A673 (cell line): ENCODE data around the gene BABAM2.

Experiments used
- EZH2 ChIP-seq: fragments of 200-600 bp; sonication (generic); IDR thresholded peaks from 2 replicates; pipeline ENCODE4 v1.6.1; 2017; ENCODE audit warnings: borderline replicate concordance, low read depth, mild to moderate bottlenecking, mixed read lengths, antibody characterized with exemption, low read length; ENCODE audit not compliant: poor library complexity, severe bottlenecking
- TF ChIP-seq, protein P1 (sequence below): fragments of 300-800, 200-600 bp; sonication (generic); conservative IDR thresholded peaks from 2 replicates; pipeline ENCODE4 v1.5.1; 2017; ENCODE audit warnings: low read depth, mild to moderate bottlenecking, antibody characterized with exemption, low read length, moderate library complexity, mixed read lengths

DNA sequence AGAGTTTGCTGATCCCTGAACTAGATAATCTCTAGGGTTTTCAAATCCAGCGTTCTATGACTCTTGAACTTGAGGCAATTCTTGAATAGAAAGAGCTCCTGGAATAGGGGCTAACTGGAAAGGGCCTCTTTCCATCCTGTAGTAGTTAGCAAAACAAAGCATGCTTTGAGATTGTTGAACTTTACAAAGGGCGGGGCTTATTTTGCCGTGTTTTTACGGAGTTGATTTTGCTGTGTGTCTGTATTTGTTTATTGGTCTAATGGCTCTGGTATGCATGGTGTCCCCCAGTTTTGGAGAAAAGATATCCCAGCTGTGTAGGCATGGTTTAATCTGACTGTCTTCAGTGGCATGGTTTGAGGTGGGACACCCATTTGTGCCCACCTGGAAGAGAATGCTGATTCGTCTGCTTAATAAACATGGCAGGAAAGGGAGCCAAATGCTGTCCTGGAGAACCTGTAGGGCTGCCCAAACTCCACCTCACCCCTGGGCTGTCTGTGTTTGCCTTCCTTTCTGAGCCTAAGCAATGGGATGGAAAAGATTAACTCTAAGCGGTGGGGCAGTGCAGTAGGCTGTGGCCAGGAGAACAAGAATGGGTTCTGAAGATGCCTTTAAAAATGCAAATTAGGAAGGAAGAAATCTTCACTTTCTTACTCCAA, 428.1 kb downstream of the BABAM2 start:
- TF ChIP-seq, protein P1, sequence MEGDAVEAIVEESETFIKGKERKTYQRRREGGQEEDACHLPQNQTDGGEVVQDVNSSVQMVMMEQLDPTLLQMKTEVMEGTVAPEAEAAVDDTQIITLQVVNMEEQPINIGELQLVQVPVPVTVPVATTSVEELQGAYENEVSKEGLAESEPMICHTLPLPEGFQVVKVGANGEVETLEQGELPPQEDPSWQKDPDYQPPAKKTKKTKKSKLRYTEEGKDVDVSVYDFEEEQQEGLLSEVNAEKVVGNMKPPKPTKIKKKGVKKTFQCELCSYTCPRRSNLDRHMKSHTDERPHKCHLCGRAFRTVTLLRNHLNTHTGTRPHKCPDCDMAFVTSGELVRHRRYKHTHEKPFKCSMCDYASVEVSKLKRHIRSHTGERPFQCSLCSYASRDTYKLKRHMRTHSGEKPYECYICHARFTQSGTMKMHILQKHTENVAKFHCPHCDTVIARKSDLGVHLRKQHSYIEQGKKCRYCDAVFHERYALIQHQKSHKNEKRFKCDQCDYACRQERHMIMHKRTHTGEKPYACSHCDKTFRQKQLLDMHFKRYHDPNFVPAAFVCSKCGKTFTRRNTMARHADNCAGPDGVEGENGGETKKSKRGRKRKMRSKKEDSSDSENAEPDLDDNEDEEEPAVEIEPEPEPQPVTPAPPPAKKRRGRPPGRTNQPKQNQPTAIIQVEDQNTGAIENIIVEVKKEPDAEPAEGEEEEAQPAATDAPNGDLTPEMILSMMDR: no peak
- TF ChIP-seq EZH2: no peak
